ENCODE results near the gene CCDC32. TPM values are rescaled to one million over a fixed set of nuclear protein-coding genes. Genes with fewer than 3 reads are reported as not detected.

Gene CCDC32
- total and polyA plus RNA-seq, 2 of the 13 experiments (the other 11 are each of a cell fraction or from before 2014, with no cell fraction given), result 10.8 to 23.2 TPM

DNA sequence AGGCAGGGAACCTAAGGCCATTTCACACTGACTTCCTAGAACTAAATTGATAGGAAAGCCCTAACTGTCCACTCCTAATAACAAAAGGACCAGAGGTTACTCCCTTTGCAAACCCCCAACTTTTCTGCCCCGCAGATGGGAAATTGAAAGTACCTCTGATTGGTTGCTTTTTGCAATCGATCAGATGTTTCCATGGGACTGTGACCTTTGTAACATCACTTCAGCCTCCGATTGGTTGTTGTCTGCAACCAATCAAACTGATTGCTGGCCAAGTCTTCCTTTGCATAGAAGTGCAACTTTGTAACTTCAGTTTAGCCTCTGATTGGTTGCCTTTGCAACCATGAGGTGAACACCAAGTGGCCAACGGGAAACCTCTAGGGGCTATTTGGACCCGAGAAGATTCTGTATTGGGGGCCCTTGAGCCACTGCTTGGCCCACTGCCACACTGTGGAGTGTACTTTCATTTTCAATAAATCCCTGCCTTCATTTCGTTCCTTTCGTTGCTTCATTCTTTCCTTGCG, 17.9 kb upstream of the CCDC32 start (continued):
- TF ChIP-seq NR2C2 (CRISPR knock-in tag; IDR thresholded peaks at IDR 0.05; ENCODE audit: borderline replicate concordance), result peak; percentile 79
- 0 out of 2 replicates have a peak, but pooled peaks have one; percentile 11 for TF ChIP-seq SOX5 (CRISPR knock-in tag; IDR thresholded peaks at IDR 0.05; ENCODE audit: borderline replicate concordance)
- peak; percentile 28; the same call in 1 of the 2 replicates for TF ChIP-seq ZFY (CRISPR knock-in tag; IDR thresholded peaks at IDR 0.05)
- TF ChIP-seq RFXAP (CRISPR knock-in tag; IDR thresholded peaks at IDR 0.05; ENCODE audit: borderline replicate concordance), result peak; percentile 99
- 0 out of 2 replicates have a peak, but pooled peaks have one; percentile 39 for TF ChIP-seq ZNF670 (CRISPR knock-in tag; IDR thresholded peaks at IDR 0.05; ENCODE audit: borderline replicate concordance)
- TF ChIP-seq REL (CRISPR knock-in tag; conservative IDR thresholded peaks at IDR 0.05), result no peak
- no peak for TF ChIP-seq SP1 (IDR thresholded peaks at IDR 0.05)
- TF ChIP-seq SP1 (CRISPR knock-in tag; IDR thresholded peaks at IDR 0.05), result no peak
- TF ChIP-seq, protein P1, sequence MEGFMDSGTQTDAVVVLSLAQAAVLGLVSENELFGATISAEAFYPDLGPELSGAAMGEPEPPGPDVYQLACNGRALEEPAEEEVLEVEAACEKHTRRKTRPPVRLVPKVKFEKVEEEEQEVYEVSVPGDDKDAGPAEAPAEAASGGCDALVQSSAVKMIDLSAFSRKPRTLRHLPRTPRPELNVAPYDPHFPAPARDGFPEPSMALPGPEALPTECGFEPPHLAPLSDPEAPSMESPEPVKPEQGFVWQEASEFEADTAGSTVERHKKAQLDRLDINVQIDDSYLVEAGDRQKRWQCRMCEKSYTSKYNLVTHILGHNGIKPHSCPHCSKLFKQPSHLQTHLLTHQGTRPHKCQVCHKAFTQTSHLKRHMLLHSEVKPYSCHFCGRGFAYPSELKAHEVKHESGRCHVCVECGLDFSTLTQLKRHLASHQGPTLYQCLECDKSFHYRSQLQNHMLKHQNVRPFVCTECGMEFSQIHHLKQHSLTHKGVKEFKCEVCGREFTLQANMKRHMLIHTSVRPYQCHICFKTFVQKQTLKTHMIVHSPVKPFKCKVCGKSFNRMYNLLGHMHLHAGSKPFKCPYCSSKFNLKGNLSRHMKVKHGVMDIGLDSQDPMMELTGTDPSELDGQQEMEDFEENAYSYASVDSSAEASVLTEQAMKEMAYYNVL (CRISPR knock-in tag; IDR thresholded peaks at IDR 0.05; ENCODE audit: borderline replicate concordance), result no peak
- TF ChIP-seq SMARCC2 (IDR thresholded peaks at IDR 0.05), result no peak
- TF ChIP-seq, protein P2, sequence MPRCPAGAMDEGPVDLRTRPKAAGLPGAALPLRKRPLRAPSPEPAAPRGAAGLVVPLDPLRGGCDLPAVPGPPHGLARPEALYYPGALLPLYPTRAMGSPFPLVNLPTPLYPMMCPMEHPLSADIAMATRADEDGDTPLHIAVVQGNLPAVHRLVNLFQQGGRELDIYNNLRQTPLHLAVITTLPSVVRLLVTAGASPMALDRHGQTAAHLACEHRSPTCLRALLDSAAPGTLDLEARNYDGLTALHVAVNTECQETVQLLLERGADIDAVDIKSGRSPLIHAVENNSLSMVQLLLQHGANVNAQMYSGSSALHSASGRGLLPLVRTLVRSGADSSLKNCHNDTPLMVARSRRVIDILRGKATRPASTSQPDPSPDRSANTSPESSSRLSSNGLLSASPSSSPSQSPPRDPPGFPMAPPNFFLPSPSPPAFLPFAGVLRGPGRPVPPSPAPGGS (CRISPR knock-in tag; IDR thresholded peaks at IDR 0.05), result no peak
- no peak for TF ChIP-seq ZNF446 (CRISPR knock-in tag; IDR thresholded peaks at IDR 0.05)
- TF ChIP-seq, protein P3, sequence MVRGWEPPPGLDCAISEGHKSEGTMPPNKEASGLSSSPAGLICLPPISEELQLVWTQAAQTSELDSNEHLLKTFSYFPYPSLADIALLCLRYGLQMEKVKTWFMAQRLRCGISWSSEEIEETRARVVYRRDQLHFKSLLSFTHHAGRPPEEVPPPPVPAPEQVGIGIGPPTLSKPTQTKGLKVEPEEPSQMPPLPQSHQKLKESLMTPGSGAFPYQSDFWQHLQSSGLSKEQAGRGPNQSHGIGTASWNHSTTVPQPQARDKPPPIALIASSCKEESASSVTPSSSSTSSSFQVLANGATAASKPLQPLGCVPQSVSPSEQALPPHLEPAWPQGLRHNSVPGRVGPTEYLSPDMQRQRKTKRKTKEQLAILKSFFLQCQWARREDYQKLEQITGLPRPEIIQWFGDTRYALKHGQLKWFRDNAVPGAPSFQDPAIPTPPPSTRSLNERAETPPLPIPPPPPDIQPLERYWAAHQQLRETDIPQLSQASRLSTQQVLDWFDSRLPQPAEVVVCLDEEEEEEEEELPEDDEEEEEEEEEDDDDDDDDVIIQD (CRISPR knock-in tag; IDR thresholded peaks at IDR 0.05; ENCODE audit: low read depth), result 0 out of 2 replicates have a peak, but pooled peaks have one; percentile 30
- TF ChIP-seq, protein P4, sequence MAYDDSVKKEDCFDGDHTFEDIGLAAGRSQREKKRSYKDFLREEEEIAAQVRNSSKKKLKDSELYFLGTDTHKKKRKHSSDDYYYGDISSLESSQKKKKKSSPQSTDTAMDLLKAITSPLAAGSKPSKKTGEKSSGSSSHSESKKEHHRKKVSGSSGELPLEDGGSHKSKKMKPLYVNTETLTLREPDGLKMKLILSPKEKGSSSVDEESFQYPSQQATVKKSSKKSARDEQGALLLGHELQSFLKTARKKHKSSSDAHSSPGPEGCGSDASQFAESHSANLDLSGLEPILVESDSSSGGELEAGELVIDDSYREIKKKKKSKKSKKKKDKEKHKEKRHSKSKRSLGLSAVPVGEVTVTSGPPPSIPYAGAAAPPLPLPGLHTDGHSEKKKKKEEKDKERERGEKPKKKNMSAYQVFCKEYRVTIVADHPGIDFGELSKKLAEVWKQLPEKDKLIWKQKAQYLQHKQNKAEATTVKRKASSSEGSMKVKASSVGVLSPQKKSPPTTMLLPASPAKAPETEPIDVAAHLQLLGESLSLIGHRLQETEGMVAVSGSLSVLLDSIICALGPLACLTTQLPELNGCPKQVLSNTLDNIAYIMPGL (CRISPR knock-in tag; IDR thresholded peaks at IDR 0.05; ENCODE audit: borderline replicate concordance in 1 of 2, low read depth in 1 of 2), result peak in 1 of 2 experiments; percentile 45; a peak in 2 of 4 replicates
- TF ChIP-seq, protein P5, sequence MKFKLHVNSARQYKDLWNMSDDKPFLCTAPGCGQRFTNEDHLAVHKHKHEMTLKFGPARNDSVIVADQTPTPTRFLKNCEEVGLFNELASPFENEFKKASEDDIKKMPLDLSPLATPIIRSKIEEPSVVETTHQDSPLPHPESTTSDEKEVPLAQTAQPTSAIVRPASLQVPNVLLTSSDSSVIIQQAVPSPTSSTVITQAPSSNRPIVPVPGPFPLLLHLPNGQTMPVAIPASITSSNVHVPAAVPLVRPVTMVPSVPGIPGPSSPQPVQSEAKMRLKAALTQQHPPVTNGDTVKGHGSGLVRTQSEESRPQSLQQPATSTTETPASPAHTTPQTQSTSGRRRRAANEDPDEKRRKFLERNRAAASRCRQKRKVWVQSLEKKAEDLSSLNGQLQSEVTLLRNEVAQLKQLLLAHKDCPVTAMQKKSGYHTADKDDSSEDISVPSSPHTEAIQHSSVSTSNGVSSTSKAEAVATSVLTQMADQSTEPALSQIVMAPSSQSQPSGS (CRISPR knock-in tag; IDR thresholded peaks at IDR 0.05), result 0 out of 2 replicates have a peak, but pooled peaks have one; percentile 23
- peak; percentile 96 for TF ChIP-seq RFX5 (IDR thresholded peaks at IDR 0.05; ENCODE audit: low read depth, low read length)
- no peak for TF ChIP-seq ZNF12 (CRISPR knock-in tag; IDR thresholded peaks at IDR 0.05)
- no peak for TF ChIP-seq TBL1XR1 (IDR thresholded peaks at IDR 0.05; ENCODE audit: borderline replicate concordance, low read length, partially characterized antibody)
- peak; percentile 86; the same call in 1 of the 2 replicates for TF ChIP-seq ZNF20 (CRISPR knock-in tag; IDR thresholded peaks at IDR 0.05)
- TF ChIP-seq FOSL2 (CRISPR knock-in tag; IDR thresholded peaks at IDR 0.05), result no peak
- 0 out of 2 replicates have a peak, but pooled peaks have one; percentile 35 for TF ChIP-seq MYC (CRISPR knock-in tag; IDR thresholded peaks at IDR 0.05; ENCODE audit: borderline replicate concordance)
- TF ChIP-seq KLF15 (CRISPR knock-in tag; IDR thresholded peaks at IDR 0.05; ENCODE audit: borderline replicate concordance), result no peak
